Lung (tissue), 12 donors: ENCODE measurements around the gene GPC6. TPM values are rescaled to one million over a fixed set of nuclear protein-coding genes. Genes with fewer than 3 reads are reported as not detected.

ENCODE experiments used
- ATAC-seq: fragments of 200-7000 bp; cut with Tn5 transposase; one replicate; pipeline ENCODE4 v1.9.1; 2020; ENCODE audit warnings: moderate number of reproducible peaks; ENCODE audit not compliant: insufficient read depth, low FRiP score
- DNase-seq, 3 donors: peaks; one replicate each; pipeline ENCODE4 v3.0.0-alpha.2; 2013 to 2017
- H3K27ac ChIP-seq, 2 donors: one replicate each; pipeline ENCODE4 v1.5.1; 2013; ENCODE audit warnings: mild to moderate bottlenecking in 2 of 2, moderate library complexity in 2 of 2, control low read depth in 1 of 2, inconsistent platforms in 1 of 2, low read depth in 1 of 2, low read length in 1 of 2
- H3K27me3 ChIP-seq, 3 donors: one replicate each; pipeline ENCODE4 v1.5.1; 2013; ENCODE audit warnings: low read length in 2 of 3; ENCODE audit not compliant: control insufficient read depth in 3 of 3, insufficient read depth in 3 of 3
- H3K36me3 ChIP-seq, 4 donors: one replicate each; pipeline ENCODE4 v1.5.1; 2013; ENCODE audit warnings: low read length in 4 of 4, mild to moderate bottlenecking in 1 of 4, moderate library complexity in 1 of 4; ENCODE audit not compliant: control insufficient read depth in 4 of 4, insufficient read depth in 4 of 4
- H3K4me1 ChIP-seq, 5 donors: one replicate each; pipeline ENCODE4 v1.5.1; 2013; ENCODE audit warnings: low read length in 5 of 5, mild to moderate bottlenecking in 2 of 5, moderate library complexity in 1 of 5; ENCODE audit not compliant: control insufficient read depth in 5 of 5, insufficient read depth in 5 of 5
- H3K4me3 ChIP-seq: one replicate; pipeline ENCODE4 v1.5.1; 2013; ENCODE audit warnings: mild to moderate bottlenecking, control low read depth, moderate library complexity
- H3K9ac ChIP-seq, 2 donors: one replicate each; pipeline ENCODE4 v1.5.1; 2013; ENCODE audit warnings: low read length in 2 of 2, control low read depth in 1 of 2; ENCODE audit not compliant: insufficient read depth in 1 of 2
- H3K9me3 ChIP-seq, 4 donors: one replicate each; pipeline ENCODE4 v1.5.1; 2013; ENCODE audit warnings: low read length in 3 of 4, mild to moderate bottlenecking in 1 of 4, moderate library complexity in 1 of 4; ENCODE audit not compliant: control insufficient read depth in 4 of 4, insufficient read depth in 3 of 4
- CTCF ChIP-seq: IDR thresholded peaks from 2 replicates; pipeline ENCODE4 v1.5.1; 2012; ENCODE audit warnings: mild to moderate bottlenecking; ENCODE audit errors: control extremely low read depth, extremely low read depth
- WGBS, 2 donors: extraction: QIAGEN DNeasy Blood & Tissue Kit; methylation state at CpG; one replicate each; pipeline ENCODE4 v1.1.7; 2013; 5-methylcytosine and 5-hydroxymethylcytosine counted together
- polyA plus RNA-seq, 2 donors: library from polyadenylated mRNA; stranded (reverse); fragments of 200-250 nt; gene quantifications; one replicate each; pipeline ENCODE4 v1.2.1, GENCODE V29; 2013
- total RNA-seq, 2 donors: library from RNA; depleted of rRNA in 1 of 2; stranded (reverse); fragments of >200 nt in 1 of 2; gene quantifications; one replicate each; pipeline ENCODE4 v1.2.1, GENCODE V29; 2014 to 2021
- donor health status: control.
- donor health status: control.
- donor health status: Bipolar disorder and iron deficiency.
- donor health status: healthy.
- donor health status: DM: yes; HTN: yes; CAD: no.

GPC6 gene
- total and polyA plus RNA-seq, 4 donors, result 0.45 to 31.4 (median 4.8) TPM

- H3K27ac ChIP-seq, result no peak overlapping the region
- H3K9me3 ChIP-seq, result no peaks in the 10 kb centered on the region
- no peak for TF ChIP-seq CTCF
- no peak overlapping the region for H3K4me3 ChIP-seq
- H3K9ac ChIP-seq, result no peak overlapping the region
- H3K4me1 ChIP-seq, result peaks cover 0 to 36% (median 3%) of the 10 kb centered on the region in 5 donors
- ATAC-seq (no peak), DNase-seq (peak in 2 of 3 donors; percentile 76 to 83)
- H3K27me3 ChIP-seq, result no peaks in the 10 kb centered on the region
- H3K36me3 ChIP-seq, result no peaks in the 10 kb centered on the region
These were observed 985.6 kb downstream of the GPC6 start for GRCh38 chr13:94212196-94212595.

- no peak for DNase-seq
- Histone ChIP-seq H3K9me3 (no peaks in the 10 kb centered on the region), H3K4me3 (no peak overlapping the region), H3K36me3 (no peaks in the 10 kb centered on the region), H3K27ac (no peak overlapping the region), H3K4me1 (peaks cover 0 to 36% (median 3%) of the 10 kb centered on the region in 5 donors), H3K27me3 (no peaks in the 10 kb centered on the region), H3K9ac (no peak overlapping the region)
- TF ChIP-seq CTCF, result no peak
- ATAC-seq, result no peak
- whole genome bisulfite sequencing, 2 donors, result 82 to 83% methylated on average over 1 of the region's 1 CpG
These were observed 987.5 kb downstream of the GPC6 start for GRCh38 chr13:94214121-94214520.

- H3K36me3 ChIP-seq, result no peaks in the 10 kb centered on the region
- ATAC-seq (no peak), DNase-seq (no peak)
- 80 to 81% methylated on average over 3 of the region's 3 CpGs for WGBS, 2 donors
- H3K27ac ChIP-seq, result no peak overlapping the region
- TF ChIP-seq CTCF, result no peak
- H3K27me3 ChIP-seq, result no peaks in the 10 kb centered on the region
- no peaks in the 10 kb centered on the region for H3K9me3 ChIP-seq
- H3K9ac ChIP-seq, result no peak overlapping the region
- H3K4me1 ChIP-seq, result peaks cover 0 to 36% (median 3%) of the 10 kb centered on the region in 5 donors
- H3K4me3 ChIP-seq, result no peak overlapping the region
These were observed 988.4 kb downstream of the GPC6 start for GRCh38 chr13:94214975-94215374.

GRCh38 chr13:94216476-94216875 lies 989.9 kb downstream of the GPC6 start:
- H3K27me3 ChIP-seq, result no peaks in the 10 kb centered on the region
- 70 to 82% methylated on average over 1 of the region's 1 CpG for WGBS, 2 donors
- no peak overlapping the region for H3K9ac ChIP-seq
- TF ChIP-seq CTCF, result no peak
- H3K4me1 ChIP-seq, result peaks cover 0 to 32% (median 3%) of the 10 kb centered on the region in 5 donors
- no peak overlapping the region for H3K27ac ChIP-seq
- no peak overlapping the region for H3K4me3 ChIP-seq
- H3K36me3 ChIP-seq, result no peaks in the 10 kb centered on the region
- ATAC-seq (no peak), DNase-seq (peak; percentile 47 to 71 (median 69))
- no peaks in the 10 kb centered on the region for H3K9me3 ChIP-seq
